Endothelial cell (in vitro differentiated cells): ENCODE data around the gene SMYD1. TPM values are rescaled to one million over a fixed set of nuclear protein-coding genes. Genes with fewer than 3 reads are reported as not detected.

Experiments
- DNase-seq: peaks from one replicate; pipeline ENCODE4 v3.0.0; 2021; ENCODE audit warnings: low spot score
- H3K27ac Mint-ChIP-seq: one replicate; pipeline ENCODE4 v1.8.0; 2021; ENCODE audit warnings: mixed read lengths, inconsistent platforms; ENCODE audit not compliant: unreplicated experiment
- H3K27me3 Mint-ChIP-seq: one replicate; pipeline ENCODE4 v1.8.0; 2021; ENCODE audit warnings: mild to moderate bottlenecking, moderate library complexity, mixed read lengths, inconsistent platforms; ENCODE audit not compliant: unreplicated experiment
- H3K36me3 Mint-ChIP-seq: one replicate; pipeline ENCODE4 v1.8.0; 2021; ENCODE audit warnings: mild to moderate bottlenecking, low read depth, mixed read lengths, inconsistent platforms; ENCODE audit not compliant: unreplicated experiment
- H3K4me1 Mint-ChIP-seq: one replicate; pipeline ENCODE4 v1.8.0; 2021; ENCODE audit warnings: mild to moderate bottlenecking, mixed read lengths, inconsistent platforms; ENCODE audit not compliant: unreplicated experiment
- H3K4me3 Mint-ChIP-seq: one replicate; pipeline ENCODE4 v1.8.0; 2021; ENCODE audit warnings: mild to moderate bottlenecking, mixed read lengths, inconsistent platforms; ENCODE audit not compliant: unreplicated experiment
- H3K9me3 Mint-ChIP-seq: one replicate; pipeline ENCODE4 v1.8.0; 2021; ENCODE audit warnings: mixed read lengths, inconsistent platforms; ENCODE audit not compliant: unreplicated experiment
- CTCF ChIP-seq: fragments of 200-600 bp; sonication (generic); IDR thresholded peaks from one replicate; pipeline ENCODE4 v1.5.0; 2021; ENCODE audit warnings: antibody characterized with exemption; ENCODE audit not compliant: unreplicated experiment
- total RNA-seq: library from RNA; stranded (reverse); fragmentation: NEBNext Ultra II Directional; extraction: Animal tissue kit (Norgen Biotek cat#: 25700); gene quantifications from one replicate; pipeline ENCODE4 v1.2.1, GENCODE V29; 2021; ENCODE audit not compliant: unreplicated experiment

Gene SMYD1
- total RNA-seq, 1 donor from 2014 or later: not detected

- H3K4me3 Mint-ChIP-seq: no peak overlapping the region
- H3K4me1 Mint-ChIP-seq: no peaks in the 10 kb centered on the region
- H3K9me3 Mint-ChIP-seq: no peaks in the 10 kb centered on the region
- TF ChIP-seq CTCF: no peak
- H3K36me3 Mint-ChIP-seq: no peaks in the 10 kb centered on the region
- DNase-seq: no peak
- no peak overlapping the region for H3K27ac Mint-ChIP-seq
- H3K27me3 Mint-ChIP-seq: peaks cover 3% of the 10 kb centered on the region
Measured at GRCh38 chr2:88100489-88100858, 32.8 kb downstream of the SMYD1 start.

DNA sequence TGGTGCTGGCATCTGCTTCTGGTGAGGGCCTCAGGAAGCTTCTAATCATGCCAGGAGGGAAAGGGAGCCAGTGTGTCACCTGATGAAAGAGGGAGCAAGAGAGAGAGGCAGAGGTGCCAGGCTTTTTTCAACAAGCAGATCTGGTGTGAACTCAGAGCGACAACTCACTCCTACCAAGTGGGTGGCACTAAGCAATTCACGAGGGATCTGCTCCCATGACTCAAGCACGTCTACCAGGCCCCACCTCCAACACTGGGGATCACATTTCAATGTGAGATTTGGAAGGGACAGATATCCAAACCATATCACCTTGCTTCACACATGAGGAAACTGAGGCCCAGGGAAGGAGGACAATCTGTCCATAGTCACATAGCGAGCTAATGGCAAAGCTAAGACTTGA lies 41.2 kb downstream of the SMYD1 start:
- TF ChIP-seq CTCF: no peak
- DNase-seq: no peak
- Mint-ChIP-seq H3K27ac (no peak overlapping the region), H3K4me3 (no peak overlapping the region), H3K9me3 (no peaks in the 10 kb centered on the region), H3K36me3 (no peaks in the 10 kb centered on the region), H3K27me3 (no peaks in the 10 kb centered on the region), H3K4me1 (no peaks in the 10 kb centered on the region)

DNA sequence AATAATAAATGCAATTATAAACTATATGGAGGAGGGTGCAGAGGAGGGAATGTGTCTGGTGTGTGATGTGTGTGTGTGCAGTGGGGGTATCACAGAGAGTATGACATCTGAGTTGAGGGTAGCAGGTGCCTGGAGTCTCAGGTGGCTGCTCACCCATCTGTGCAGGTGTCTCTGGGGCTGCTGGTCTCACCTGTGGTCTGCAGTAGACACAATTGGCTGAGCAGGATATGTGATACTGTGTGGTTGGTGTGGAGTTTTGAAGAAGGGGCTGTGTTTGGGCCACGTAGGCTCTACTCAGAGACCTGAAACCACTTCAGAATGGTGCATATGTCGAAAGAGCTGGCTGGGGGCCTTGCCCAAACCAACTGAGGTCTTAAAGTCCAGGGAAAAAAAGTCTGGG lies 43.2 kb downstream of the SMYD1 start:
- no peak for DNase-seq
- TF ChIP-seq CTCF: no peak
- Mint-ChIP-seq H3K36me3 (no peaks in the 10 kb centered on the region), H3K27ac (no peak overlapping the region), H3K4me3 (no peak overlapping the region), H3K9me3 (no peaks in the 10 kb centered on the region), H3K27me3 (peaks cover 2% of the 10 kb centered on the region), H3K4me1 (no peaks in the 10 kb centered on the region)

GRCh38 chr2:88113069-88113468 lies 45.4 kb downstream of the SMYD1 start:
- H3K27me3 Mint-ChIP-seq: peaks cover 4% of the 10 kb centered on the region
- TF ChIP-seq CTCF: no peak
- H3K36me3 Mint-ChIP-seq: no peaks in the 10 kb centered on the region
- no peak for DNase-seq
- H3K27ac Mint-ChIP-seq: no peak overlapping the region
- no peak overlapping the region for H3K4me3 Mint-ChIP-seq
- no peaks in the 10 kb centered on the region for H3K9me3 Mint-ChIP-seq
- no peaks in the 10 kb centered on the region for H3K4me1 Mint-ChIP-seq

GRCh38 chr2:88114889-88115288 lies 47.3 kb downstream of the SMYD1 start:
- no peak for DNase-seq
- H3K36me3 Mint-ChIP-seq: no peaks in the 10 kb centered on the region
- H3K4me3 Mint-ChIP-seq: no peak overlapping the region
- no peak overlapping the region for H3K27ac Mint-ChIP-seq
- H3K9me3 Mint-ChIP-seq: no peaks in the 10 kb centered on the region
- peaks cover 4% of the 10 kb centered on the region for H3K27me3 Mint-ChIP-seq
- H3K4me1 Mint-ChIP-seq: no peaks in the 10 kb centered on the region
- no peak for TF ChIP-seq CTCF
